Sigmoid colon (tissue), 7 donors: Measurements from ENCODE around the gene CLIC6. TPM values are rescaled to one million over a fixed set of nuclear protein-coding genes. Genes with fewer than 3 reads are reported as not detected.

ENCODE experiments used
- DNase-seq: peaks from one replicate; pipeline ENCODE4 v3.0.0-alpha.2; 2019
- H3K27ac ChIP-seq, 4 donors: fragments of 200-600 bp; sonication (generic); one replicate each; pipeline ENCODE4 v1.5.1; 2016 to 2019; ENCODE audit warnings: mild to moderate bottlenecking in 1 of 4
- H3K27me3 ChIP-seq, 3 donors: fragments of 200-600 bp; sonication (generic); one replicate each; pipeline ENCODE4 v1.5.1; 2019; ENCODE audit warnings: mild to moderate bottlenecking in 1 of 3
- H3K36me3 ChIP-seq, 4 donors: fragments of 200-600 bp; sonication (generic); one replicate each; pipeline ENCODE4 v1.5.1; 2016 to 2019
- H3K4me1 ChIP-seq, 4 donors: fragments of 200-600 bp; sonication (generic); one replicate each; pipeline ENCODE4 v1.5.1; 2017 to 2019
- H3K4me3 ChIP-seq, 4 donors: fragments of 200-600 bp; sonication (generic); one replicate each; pipeline ENCODE4 v1.5.1; 2017 to 2019; ENCODE audit warnings: mild to moderate bottlenecking in 2 of 4, moderate library complexity in 1 of 4
- H3K9me3 ChIP-seq, 4 donors: fragments of 200-600 bp in 3 of 4; sonication (generic) in 3 of 4; one replicate each; pipeline versions ENCODE4 v1.5.1 to v1.6.1; 2013 to 2019
- CTCF ChIP-seq, 4 experiments: fragments of 450-650 bp in 3 of 4; fragments of 200-600 bp in 1 of 4; IDR thresholded peaks; one replicate each; pipeline ENCODE4 v1.5.1; 2016 to 2019; ENCODE audit warnings: antibody characterized with exemption in 4 of 4, mild to moderate bottlenecking in 3 of 4, moderate library complexity in 2 of 4
- EP300 ChIP-seq, 4 donors: sonication (generic); formaldehyde crosslinking; IDR thresholded peaks; one replicate each; pipeline ENCODE4 v1.6.1; 2017; ENCODE audit warnings: antibody characterized with exemption in 4 of 4
- POLR2A ChIP-seq, 2 donors: fragments of 450-650 bp; IDR thresholded peaks; one replicate each; pipeline ENCODE4 v1.6.1; 2016; ENCODE audit warnings: antibody characterized with exemption in 2 of 2, mild to moderate bottlenecking in 2 of 2, moderate library complexity in 2 of 2
- POLR2AphosphoS5 ChIP-seq, 4 donors: sonication (generic); formaldehyde crosslinking; IDR thresholded peaks; one replicate each; pipeline ENCODE4 v1.6.1; 2017; ENCODE audit warnings: antibody characterized with exemption in 4 of 4
- WGBS, 2 donors: extraction: QIAGEN DNeasy Blood & Tissue Kit; methylation state at CpG; one replicate each; pipeline ENCODE4 v1.1.7; 2013; 5-methylcytosine and 5-hydroxymethylcytosine counted together
- intact Hi-C: fragments of 100-400 bp; cut with DNase I; formaldehyde crosslinking; loops from one replicate; pipeline ENCODE4 v1.15.1; 2023
- polyA plus RNA-seq, 3 donors: library from polyadenylated mRNA; stranded (reverse); fragments of 200-250 nt; gene quantifications; one replicate each; pipeline ENCODE4 v1.2.3, GENCODE V29; 2013
- total RNA-seq, 4 donors: library from RNA; depleted of rRNA; stranded (reverse); fragments of >200 nt; gene quantifications; one replicate each; pipeline ENCODE4 v1.1.0, GENCODE V29; 2016
- donor health status: healthy with polysubstance abuse.
- donor health status: Bipolar disorder and iron deficiency.
- donor health status: healthy.

CLIC6 gene
- total and polyA plus RNA-seq, 7 donors: 0.71 to 6.9 (median 1.6) TPM; not detected in 1

GRCh38 chr21:34679051-34679450, 10.3 kb downstream of the CLIC6 start:
- Histone ChIP-seq H3K27ac (no peak overlapping the region), H3K4me1 (no peaks in the 10 kb centered on the region), H3K27me3 (peaks cover 0 to 27% (median 0%) of the 10 kb centered on the region in 3 donors), H3K9me3 (peaks cover 0 to 7% (median 0%) of the 10 kb centered on the region in 4 donors), H3K4me3 (no peak overlapping the region), H3K36me3 (no peaks in the 10 kb centered on the region)
- WGBS, 2 donors: 51 to 72% methylated on average over 5 of the region's 5 CpGs
- TF ChIP-seq POLR2AphosphoS5 (IDR thresholded peaks at IDR 0.05): no peak
- TF ChIP-seq CTCF (IDR thresholded peaks at IDR 0.05): no peak
- TF ChIP-seq EP300 (IDR thresholded peaks at IDR 0.05): no peak
- DNase-seq: no peak
- intact Hi-C loops: no loop called here

GRCh38 chr21:34684174-34684876, 15.5 kb downstream of the CLIC6 start:
- 9 to 53% methylated on average over 2 of the region's 2 CpGs for WGBS, 2 donors
- Histone ChIP-seq H3K9me3 (peaks cover 0 to 7% (median 0%) of the 10 kb centered on the region in 4 donors), H3K4me3 (no peak overlapping the region), H3K27me3 (peaks cover 0 to 5% (median 0%) of the 10 kb centered on the region in 3 donors), H3K36me3 (no peaks in the 10 kb centered on the region), H3K27ac (no peak overlapping the region), H3K4me1 (no peaks in the 10 kb centered on the region)
- intact Hi-C loops: no loop called here
- DNase-seq: no peak
- no peak for TF ChIP-seq POLR2A (IDR thresholded peaks at IDR 0.05)
- no peak for TF ChIP-seq EP300 (IDR thresholded peaks at IDR 0.05)
- TF ChIP-seq CTCF (IDR thresholded peaks at IDR 0.05): no peak
- TF ChIP-seq POLR2AphosphoS5 (IDR thresholded peaks at IDR 0.05): no peak

- no peaks in the 10 kb centered on the region for H3K9me3 ChIP-seq
- WGBS, 2 donors: 37 to 69% methylated on average over 1 of the region's 1 CpG
Observed at GRCh38 chr21:34687065-34687464, 18.3 kb downstream of the CLIC6 start.

GRCh38 chr21:34687745-34688144, 19.0 kb downstream of the CLIC6 start:
- TF ChIP-seq CTCF (IDR thresholded peaks at IDR 0.05) (no peak), POLR2A (IDR thresholded peaks at IDR 0.05) (no peak), POLR2AphosphoS5 (IDR thresholded peaks at IDR 0.05) (no peak), EP300 (IDR thresholded peaks at IDR 0.05) (no peak)
- H3K9me3 ChIP-seq: no peaks in the 10 kb centered on the region
- peaks cover 0 to 3% (median 0%) of the 10 kb centered on the region in 3 donors for H3K27me3 ChIP-seq
- H3K4me3 ChIP-seq: no peak overlapping the region
- no peaks in the 10 kb centered on the region for H3K36me3 ChIP-seq
- H3K27ac ChIP-seq: no peak overlapping the region
- H3K4me1 ChIP-seq: peaks cover 0 to 13% (median 0%) of the 10 kb centered on the region in 4 donors
- intact Hi-C loops: no loop called here
- 57 to 77% methylated on average over 2 of the region's 2 CpGs for WGBS, 2 donors
- DNase-seq: no peak

More at GRCh38 chr21:34687065-34687464, 18.3 kb downstream of the CLIC6 start:
- H3K36me3 ChIP-seq: no peaks in the 10 kb centered on the region
- no peak for DNase-seq
- no peak overlapping the region for H3K4me3 ChIP-seq
- peaks cover 0 to 13% (median 0%) of the 10 kb centered on the region in 4 donors for H3K4me1 ChIP-seq
- H3K27ac ChIP-seq: no peak overlapping the region
- intact Hi-C loops: no loop called here
- TF ChIP-seq CTCF (IDR thresholded peaks at IDR 0.05) (no peak), POLR2AphosphoS5 (IDR thresholded peaks at IDR 0.05) (peak in 1 of 4 donors; percentile 33)
- no peaks in the 10 kb centered on the region for H3K27me3 ChIP-seq
